Activated CD4-positive, alpha-beta T cell treated with anti-CD3 and anti-CD28 coated beads for 36 hours (primary cell): Measurements from ENCODE around the gene CORO7. TPM values are rescaled to one million over a fixed set of nuclear protein-coding genes. Genes with fewer than 3 reads are reported as not detected.
A peak's percentile ranks its signal among the peaks of the same experiment; 100 is the strongest.

Source experiments
- ATAC-seq: fragments of 200-7000 bp; cut with Tn5 transposase; one replicate; pipeline ENCODE4 v1.10.0; 2021; ENCODE audit warnings: mild to moderate bottlenecking, moderate library complexity
- CTCF ChIA-PET: fragments of 350-600 bp; sonication (Branson Sonifier 250); formaldehyde crosslinking; loops from one replicate; lab custom pipeline; 2021; ENCODE audit warnings: antibody characterized with exemption; lab: Charles Lee
- POLR2A ChIA-PET: fragments of 350-600 bp; sonication (Branson Sonifier 250); formaldehyde crosslinking; loops from one replicate; lab custom pipeline; 2021; ENCODE audit warnings: antibody characterized with exemption, inconsistent platforms; lab: Charles Lee
- DNase-seq: peaks from one replicate; pipeline ENCODE4 v3.0.0-alpha.2; 2020
- H3K27ac Mint-ChIP-seq: one replicate; pipeline ENCODE4 v1.8.0; 2021; ENCODE audit warnings: mixed read lengths
- H3K27me3 Mint-ChIP-seq: one replicate; pipeline ENCODE4 v1.8.0; 2021; ENCODE audit warnings: mixed read lengths
- H3K36me3 Mint-ChIP-seq: one replicate; pipeline ENCODE4 v1.8.0; 2021; ENCODE audit warnings: low read depth, mixed read lengths
- H3K4me1 Mint-ChIP-seq: one replicate; pipeline ENCODE4 v1.8.0; 2021; ENCODE audit warnings: mixed read lengths
- H3K4me3 Mint-ChIP-seq: one replicate; pipeline ENCODE4 v1.8.0; 2021; ENCODE audit warnings: mild to moderate bottlenecking, moderate library complexity, mixed read lengths
- H3K9me3 Mint-ChIP-seq: one replicate; pipeline ENCODE4 v1.8.0; 2021; ENCODE audit warnings: low read depth, mixed read lengths
- intact Hi-C, 2 experiments: fragments of 100-400 bp; cut with DNase I in 1 of 2; cut with micrococcal nuclease in 1 of 2; formaldehyde crosslinking; loops; one replicate each; pipeline versions ENCODE4 v1.14.2 to v1.15.1; 2022 to 2024; cut with DNase I, micrococcal nuclease
- total RNA-seq, 2 experiments: library from RNA; stranded (reverse); gene quantifications; one replicate each; pipeline ENCODE4 v1.2.3, GENCODE V29; 2021

The CORO7 gene
- total RNA-seq, 2 experiments from 2014 or later = 65.0 to 67.1 TPM

DNA sequence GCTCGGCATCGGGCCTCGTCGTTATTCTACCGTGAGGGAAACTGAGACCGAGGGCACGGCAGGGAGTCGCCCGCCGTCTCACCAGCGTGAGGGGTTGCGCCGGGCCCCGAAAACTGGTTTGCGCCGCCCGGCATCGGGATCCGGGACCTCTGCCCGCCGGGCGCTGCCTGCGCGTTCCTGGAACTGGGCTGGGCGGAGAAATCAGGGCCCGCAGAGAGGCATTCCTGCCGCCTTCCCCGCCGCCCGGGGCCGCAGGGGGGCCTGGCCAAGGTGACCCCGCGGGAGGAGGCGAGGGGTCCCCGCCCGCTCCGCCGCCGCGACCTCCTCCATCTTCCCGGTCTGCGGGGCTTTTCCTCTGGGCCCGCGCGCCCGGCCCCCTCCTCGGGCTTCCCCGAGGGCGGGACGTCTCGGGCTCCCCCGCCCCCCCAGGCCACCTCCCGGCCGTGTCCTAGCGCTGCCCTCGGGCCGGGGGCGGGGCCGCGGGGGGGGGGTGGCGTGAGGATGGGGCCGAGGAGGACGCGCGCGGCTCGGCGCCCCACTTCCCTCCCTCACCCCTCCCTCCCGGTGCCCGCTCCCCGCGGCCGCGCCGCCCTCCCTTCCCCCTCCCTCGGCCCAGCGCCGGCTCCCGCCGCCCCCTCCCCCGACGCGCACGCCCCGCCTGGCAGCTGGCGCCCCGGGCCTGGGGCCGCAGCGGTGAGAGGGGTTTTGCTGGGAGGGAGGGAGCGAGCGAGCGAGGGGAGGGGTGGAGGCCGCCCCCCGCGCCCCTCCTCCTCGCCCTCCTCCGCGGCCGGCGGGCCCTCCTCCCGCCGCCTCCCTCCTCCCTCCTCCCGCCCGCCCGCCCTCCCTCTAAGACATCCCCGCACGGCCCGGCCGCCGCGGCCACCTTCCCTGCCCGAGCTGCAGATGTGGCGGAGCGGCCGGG is 100.9 kb downstream of the CORO7 start, which contains the start of gene GLIS2:
Gene GLIS2, plus strand, starts transcription at position 882 of the 922 bp plus-strand sequence. CDS start 16,214 bp downstream, outside the sequence.
- DNase-seq (peak; percentile 45), ATAC-seq (peak; percentile 20)
- intact Hi-C loops = loop anchor here in 1 of 2 experiments (1.0 kb wide), 1 partner anchor 8 kb away; no protein-coding TSS in a partner anchor
- Mint-ChIP-seq H3K27me3 (peaks cover 13% of the 10 kb centered on the region), H3K36me3 (no peaks in the 10 kb centered on the region), H3K4me3 (peak within 1 kb of the TSS; percentile 71), H3K4me1 (peaks cover 11% of the 10 kb centered on the region), H3K27ac (no peak within 1 kb of the TSS), H3K9me3 (no peaks in the 10 kb centered on the region)
- ChIA-PET CTCF (interaction anchor here (0.7 to 2.2 kb wide), 3 partner anchors 12 to 142 kb away, joined by 3 to 12 read pairs (median 5); no protein-coding TSS in a partner anchor), POLR2A (interaction anchor here (0.7 kb wide), 1 partner anchor 44 kb away, joined by 3 read pairs; no protein-coding TSS in a partner anchor)

GRCh38 chr16:4314532-4315185 is 101.7 kb downstream of the CORO7 start:
- Mint-ChIP-seq H3K4me3 (peak overlapping the region; percentile 71), H3K27ac (peak overlapping the region; percentile 81), H3K36me3 (no peaks in the 10 kb centered on the region), H3K9me3 (no peaks in the 10 kb centered on the region), H3K4me1 (peaks cover 11% of the 10 kb centered on the region), H3K27me3 (peaks cover 13% of the 10 kb centered on the region)
- DNase-seq (peak; percentile 49), ATAC-seq (peak; percentile 26)
- ChIA-PET POLR2A (interaction anchor here (0.7 kb wide), 1 partner anchor 43 kb away, joined by 3 read pairs; no protein-coding TSS in a partner anchor), CTCF (interaction anchor here (0.7 to 1.3 kb wide), 2 partner anchors 61 to 141 kb away, joined by 3 to 5 read pairs; no protein-coding TSS in a partner anchor)
- intact Hi-C loops = loop anchor here in 1 of 2 experiments (1.0 kb wide), 1 partner anchor 7 kb away; no protein-coding TSS in a partner anchor

- ATAC-seq = no peak
- POLR2A ChIA-PET = no interaction called here
- Mint-ChIP-seq H3K4me1 (peaks cover 18% of the 10 kb centered on the region), H3K27me3 (peaks cover 13% of the 10 kb centered on the region), H3K9me3 (no peaks in the 10 kb centered on the region), H3K4me3 (peak overlapping the region; percentile 71), H3K27ac (no peak overlapping the region), H3K36me3 (no peaks in the 10 kb centered on the region)
- peak; percentile 57 for DNase-seq
- intact Hi-C loops = no loop called here
- CTCF ChIA-PET = interaction anchor here (1.3 kb wide), 1 partner anchor 60 kb away, joined by 3 read pairs; no protein-coding TSS in a partner anchor
These were observed 102.5 kb downstream of the CORO7 start for GRCh38 chr16:4313563-4314531.

DNA sequence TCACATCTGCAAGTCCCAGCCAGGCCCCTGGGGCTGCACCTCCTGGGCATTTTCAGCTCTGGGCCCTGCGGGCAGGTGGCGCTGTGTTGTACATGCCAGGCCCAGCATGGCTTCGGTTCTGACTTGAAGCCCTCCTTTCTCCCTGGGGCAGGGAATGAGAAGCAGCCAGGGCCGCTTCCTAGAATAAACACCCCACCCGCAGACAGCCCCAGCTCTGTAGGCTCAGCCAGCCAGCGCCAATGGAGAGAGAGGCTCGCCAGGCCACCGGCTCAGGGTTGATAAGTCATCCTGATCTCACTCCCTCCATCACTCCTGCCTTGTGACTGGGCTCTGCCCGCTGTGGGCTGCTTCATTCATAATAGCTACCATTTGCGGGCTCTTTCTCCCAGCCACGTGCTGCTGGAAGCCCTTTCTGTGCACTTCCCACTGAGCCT is 106.5 kb downstream of the CORO7 start:
- intact Hi-C loops = loop anchor here (5.0 kb wide), 3 partner anchors 492 to 1288 kb away; partner anchors contain the start of genes HCFC1R1 (in 1 of the 2), ROGDI (in 1 of the 2), SEC14L5 (in 1 of the 2) and THOC6 (in 1 of the 2)
- Mint-ChIP-seq H3K27me3 (peaks cover 11% of the 10 kb centered on the region), H3K9me3 (peaks cover 5% of the 10 kb centered on the region), H3K4me3 (no peak overlapping the region), H3K4me1 (peaks cover 38% of the 10 kb centered on the region), H3K36me3 (peaks cover 17% of the 10 kb centered on the region), H3K27ac (no peak overlapping the region)
- DNase-seq = peak; percentile 78
- ATAC-seq = no peak
- ChIA-PET CTCF (interaction anchor here (0.7 to 8.5 kb wide), 10 partner anchors 10 to 94 kb away, joined by 3 to 41 read pairs (median 4); no protein-coding TSS in a partner anchor), POLR2A (no interaction called here)

- Mint-ChIP-seq H3K9me3 (peaks cover 5% of the 10 kb centered on the region), H3K4me1 (peaks cover 33% of the 10 kb centered on the region), H3K27ac (peak overlapping the region; percentile 33), H3K27me3 (peaks cover 5% of the 10 kb centered on the region), H3K36me3 (peaks cover 20% of the 10 kb centered on the region), H3K4me3 (peak overlapping the region; percentile 11)
- peak; percentile 43 for DNase-seq
- no peak for ATAC-seq
- ChIA-PET CTCF (interaction anchor here (0.7 to 8.5 kb wide), 14 partner anchors 10 to 786 kb away, joined by 3 to 41 read pairs (median 4); no protein-coding TSS in a partner anchor), POLR2A (interaction anchor here (0.5 to 3.4 kb wide), 2 partner anchors 56 to 524 kb away, joined by 7 to 12 read pairs; no protein-coding TSS in a partner anchor)
- intact Hi-C loops = loop anchor here (5.0 kb wide), 3 partner anchors 493 to 1287 kb away; partner anchors contain the start of genes HCFC1R1 (in 1 of the 2), ROGDI (in 1 of the 2), SEC14L5 (in 1 of the 2) and THOC6 (in 1 of the 2)
These were observed 107.1 kb downstream of the CORO7 start for GRCh38 chr16:4309102-4309832.

DNA sequence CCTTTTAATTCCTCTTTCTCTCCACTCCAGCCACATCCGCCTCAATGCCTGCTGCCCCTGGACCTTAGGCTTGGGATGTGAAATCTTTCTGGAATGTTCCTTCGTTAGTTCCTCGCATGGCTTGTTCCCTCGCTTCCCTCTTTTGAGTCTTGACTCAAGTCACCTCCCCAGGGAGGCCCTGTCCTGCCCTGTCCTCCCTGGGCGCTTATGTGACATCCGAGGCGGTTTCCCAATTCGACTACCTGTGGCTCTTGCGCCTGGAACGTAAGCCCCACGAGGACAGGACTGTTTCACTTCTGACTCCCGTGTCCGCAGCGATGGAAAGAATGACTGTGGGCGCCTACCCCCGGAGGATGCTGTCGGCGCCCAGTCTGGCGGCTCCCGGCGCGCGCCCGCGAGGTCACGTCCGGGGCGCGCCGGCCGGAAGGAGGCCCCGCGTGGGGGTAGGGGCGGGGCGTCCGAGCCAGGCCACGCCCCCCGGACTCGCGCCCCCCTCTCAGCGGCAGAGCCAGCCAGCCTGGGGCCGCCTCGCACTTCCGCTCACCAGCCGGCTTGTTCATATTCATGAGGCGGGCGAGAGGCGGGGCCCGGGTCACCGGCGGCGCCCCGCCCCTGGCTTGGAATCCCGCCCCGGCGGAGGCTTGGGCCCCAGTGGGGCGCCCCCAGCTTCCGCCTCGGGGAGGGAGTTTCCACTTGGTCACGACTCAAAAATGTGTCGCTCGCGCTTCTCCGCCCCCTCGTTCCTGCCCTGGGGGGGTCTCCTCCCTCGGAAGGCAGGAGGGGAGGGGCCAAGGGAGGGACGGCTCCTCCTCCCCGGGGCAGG is 109.0 kb downstream of the CORO7 start:
- CTCF ChIA-PET = interaction anchor here (0.6 to 8.5 kb wide), 12 partner anchors 11 to 384 kb away, joined by 3 to 41 read pairs (median 5); no protein-coding TSS in a partner anchor

DNA sequence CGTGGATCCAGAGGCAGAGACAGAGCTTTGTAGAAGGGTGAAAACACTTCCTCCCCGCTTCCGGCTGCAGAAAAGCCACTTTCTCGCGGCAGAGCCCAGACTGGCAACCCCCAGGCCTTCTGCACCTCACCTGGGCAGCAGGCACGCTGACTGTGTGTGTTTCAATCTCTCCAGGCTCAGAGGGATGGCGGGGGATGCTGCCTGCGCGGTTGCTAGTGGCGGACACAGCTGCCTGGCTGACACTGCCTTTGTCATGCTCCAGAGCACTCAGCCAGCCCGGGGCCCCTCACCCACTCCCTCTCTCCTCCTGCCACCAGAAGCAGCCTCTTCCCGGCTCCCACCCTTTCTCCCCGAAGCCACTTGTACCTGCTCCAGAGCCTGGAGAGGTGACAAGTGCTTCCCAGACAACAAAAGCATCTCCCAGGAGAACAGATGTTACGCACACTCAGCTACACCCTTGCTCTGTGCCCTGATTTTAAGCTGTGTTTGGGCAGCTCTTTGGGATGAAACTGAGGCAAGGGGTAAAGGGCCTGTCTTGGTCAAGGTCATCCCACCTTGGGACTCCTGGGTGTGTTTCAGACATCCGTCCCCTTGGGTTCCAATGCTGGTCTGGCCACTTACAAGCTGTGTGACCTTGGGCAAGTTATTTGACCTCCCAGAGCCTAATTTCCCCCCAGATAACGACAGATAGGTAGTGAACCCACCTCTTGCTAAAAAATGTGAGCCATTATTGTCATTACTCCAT is 109.8 kb downstream of the CORO7 start:
- H3K27ac Mint-ChIP-seq = peak overlapping the region; percentile 99
- peaks cover 29% of the 10 kb centered on the region for H3K36me3 Mint-ChIP-seq
- peak overlapping the region; percentile 96 for H3K4me3 Mint-ChIP-seq
- CTCF ChIA-PET = interaction anchor here (0.6 to 8.5 kb wide), 12 partner anchors 10 to 96 kb away, joined by 3 to 41 read pairs (median 4); no protein-coding TSS in a partner anchor
- peaks cover 5% of the 10 kb centered on the region for H3K9me3 Mint-ChIP-seq
- POLR2A ChIA-PET = interaction anchor here (0.7 to 3.4 kb wide), 5 partner anchors 16 to 53 kb away, joined by 3 to 12 read pairs (median 5); no protein-coding TSS in a partner anchor
- H3K27me3 Mint-ChIP-seq = no peaks in the 10 kb centered on the region
- intact Hi-C loops = loop anchor here (1.0 to 5.0 kb wide), 22 partner anchors 9 to 1284 kb away; partner anchors contain the start of genes PAM16 (in 2 of the 2), ROGDI (in 2 of the 2), ADCY9 (in 1 of the 2) and CDIP1 (in 1 of the 2)
- peaks cover 30% of the 10 kb centered on the region for H3K4me1 Mint-ChIP-seq
- DNase-seq = peak; percentile 67
- ATAC-seq = peak; percentile 8

More for the DNA sequence above, 109.0 kb downstream of the CORO7 start:
- H3K4me3 Mint-ChIP-seq = peak overlapping the region; percentile 96
- no peaks in the 10 kb centered on the region for H3K27me3 Mint-ChIP-seq
- peak overlapping the region; percentile 99 for H3K27ac Mint-ChIP-seq
- peaks cover 30% of the 10 kb centered on the region for H3K4me1 Mint-ChIP-seq
- H3K36me3 Mint-ChIP-seq = peaks cover 28% of the 10 kb centered on the region
- POLR2A ChIA-PET = interaction anchor here (0.6 to 3.4 kb wide), 5 partner anchors 8 to 54 kb away, joined by 3 to 12 read pairs (median 5); no protein-coding TSS in a partner anchor
- intact Hi-C loops = loop anchor here (1.0 to 5.0 kb wide), 22 partner anchors 8 to 1285 kb away; partner anchors contain the start of genes PAM16 (in 2 of the 2), ROGDI (in 2 of the 2), ADCY9 (in 1 of the 2) and CDIP1 (in 1 of the 2)
- H3K9me3 Mint-ChIP-seq = peaks cover 5% of the 10 kb centered on the region
- ATAC-seq (peak; percentile 92), DNase-seq (peak; percentile 98)
